HepG2 (cell line): Measurements from ENCODE around the gene SUB1. TPM values are rescaled to one million over a fixed set of nuclear protein-coding genes. Genes with fewer than 3 reads are reported as not detected.

Source experiments
- NFATC3 ChIP-seq: sonication (generic); formaldehyde crosslinking; IDR thresholded peaks from 2 replicates; pipeline ENCODE4 v1.5.1; 2020; ENCODE audit warnings: mild to moderate bottlenecking, missing genetic modification reagents
- THYN1 ChIP-seq: sonication (generic); formaldehyde crosslinking; IDR thresholded peaks from 2 replicates; pipeline ENCODE4 v1.8.1; 2023; ENCODE audit warnings: low read depth, mild to moderate bottlenecking, moderate library complexity, missing genetic modification reagents, borderline replicate concordance
- UBTF ChIP-seq: sonication (generic); formaldehyde crosslinking; IDR thresholded peaks from 2 replicates; pipeline ENCODE4 v1.4.0; 2020; ENCODE audit warnings: mild to moderate bottlenecking, missing genetic modification reagents
- ZBTB7B ChIP-seq: sonication (generic); formaldehyde crosslinking; IDR thresholded peaks from 2 replicates; pipeline ENCODE4 v1.4.0; 2020; ENCODE audit warnings: missing genetic modification reagents
- ZNF264 ChIP-seq: sonication (generic); formaldehyde crosslinking; IDR thresholded peaks from 2 replicates; pipeline ENCODE4 v1.4.0; 2020; ENCODE audit warnings: missing genetic modification reagents
- ZNF703 ChIP-seq: sonication (generic); formaldehyde crosslinking; IDR thresholded peaks from 2 replicates; pipeline ENCODE4 v1.5.1; 2020; ENCODE audit warnings: missing genetic modification reagents, mild to moderate bottlenecking, moderate library complexity, borderline replicate concordance
- ZNF709 ChIP-seq: sonication (generic); formaldehyde crosslinking; IDR thresholded peaks from 2 replicates; pipeline ENCODE4 v1.5.0; 2020; ENCODE audit warnings: mild to moderate bottlenecking, missing genetic modification reagents
- polyA plus RNA-seq, 8 experiments: library from polyadenylated mRNA; depleted of rRNA in 3 of 8; stranded (reverse) in 7 of 8; unstranded in 1 of 8; fragments of >200 nt; fragmentation: Illumina TruSeq in 4 of 8; extraction: Trizol in 4 of 8; gene quantifications; 2 replicates each; pipeline versions ENCODE4 v1.2.1 to v1.2.3, GENCODE V29; 2011 to 2016; ENCODE audit warnings: low read depth in 4 of 8, missing spikeins in 1 of 8, mixed read lengths in 1 of 8; ENCODE audit not compliant: insufficient read depth in 1 of 8
- total RNA-seq, 5 experiments: library from RNA; depleted of rRNA; stranded (reverse); fragments of >200 nt; fragmentation: Illumina TruSeq; extraction: Trizol; gene quantifications; 2 replicates each; pipeline ENCODE4 v1.2.3, GENCODE V29; 2016; ENCODE audit warnings: low read depth in 1 of 5
- TF ChIP-seq, protein P1 (sequence below), 2 experiments: fragments of 450-650 bp in 1 of 2; sonication (generic) in 1 of 2; formaldehyde crosslinking in 1 of 2; IDR thresholded peaks; 2 replicates each; pipeline versions ENCODE4 v1.6.1 to v1.8.0; 2016 to 2022; ENCODE audit warnings: antibody characterized with exemption in 1 of 2, mild to moderate bottlenecking in 1 of 2, missing genetic modification reagents in 1 of 2
- TF ChIP-seq, protein P2 (sequence below): IDR thresholded peaks from 2 replicates; pipeline ENCODE4 v1.6.1; 2018; ENCODE audit warnings: missing genetic modification reagents, mild to moderate bottlenecking, missing compliant biosample characterization
- TF ChIP-seq, protein P3 (sequence below): sonication (generic); formaldehyde crosslinking; IDR thresholded peaks from 2 replicates; pipeline ENCODE4 v1.4.0; 2020; ENCODE audit warnings: missing genetic modification reagents
- TF ChIP-seq, protein P4 (sequence below): sonication (generic); formaldehyde crosslinking; IDR thresholded peaks from 2 replicates; pipeline ENCODE4 v1.5.0; 2020; ENCODE audit warnings: mild to moderate bottlenecking, missing genetic modification reagents

SUB1 gene
- total and polyA plus RNA-seq, 2 of the 13 experiments (the other 11 are each of a cell fraction or from before 2014, with no cell fraction given): 182 to 693 TPM

GRCh38 chr5:32585446-32586275 lies at the start of gene SUB1 (continued):
- TF ChIP-seq, protein P1, sequence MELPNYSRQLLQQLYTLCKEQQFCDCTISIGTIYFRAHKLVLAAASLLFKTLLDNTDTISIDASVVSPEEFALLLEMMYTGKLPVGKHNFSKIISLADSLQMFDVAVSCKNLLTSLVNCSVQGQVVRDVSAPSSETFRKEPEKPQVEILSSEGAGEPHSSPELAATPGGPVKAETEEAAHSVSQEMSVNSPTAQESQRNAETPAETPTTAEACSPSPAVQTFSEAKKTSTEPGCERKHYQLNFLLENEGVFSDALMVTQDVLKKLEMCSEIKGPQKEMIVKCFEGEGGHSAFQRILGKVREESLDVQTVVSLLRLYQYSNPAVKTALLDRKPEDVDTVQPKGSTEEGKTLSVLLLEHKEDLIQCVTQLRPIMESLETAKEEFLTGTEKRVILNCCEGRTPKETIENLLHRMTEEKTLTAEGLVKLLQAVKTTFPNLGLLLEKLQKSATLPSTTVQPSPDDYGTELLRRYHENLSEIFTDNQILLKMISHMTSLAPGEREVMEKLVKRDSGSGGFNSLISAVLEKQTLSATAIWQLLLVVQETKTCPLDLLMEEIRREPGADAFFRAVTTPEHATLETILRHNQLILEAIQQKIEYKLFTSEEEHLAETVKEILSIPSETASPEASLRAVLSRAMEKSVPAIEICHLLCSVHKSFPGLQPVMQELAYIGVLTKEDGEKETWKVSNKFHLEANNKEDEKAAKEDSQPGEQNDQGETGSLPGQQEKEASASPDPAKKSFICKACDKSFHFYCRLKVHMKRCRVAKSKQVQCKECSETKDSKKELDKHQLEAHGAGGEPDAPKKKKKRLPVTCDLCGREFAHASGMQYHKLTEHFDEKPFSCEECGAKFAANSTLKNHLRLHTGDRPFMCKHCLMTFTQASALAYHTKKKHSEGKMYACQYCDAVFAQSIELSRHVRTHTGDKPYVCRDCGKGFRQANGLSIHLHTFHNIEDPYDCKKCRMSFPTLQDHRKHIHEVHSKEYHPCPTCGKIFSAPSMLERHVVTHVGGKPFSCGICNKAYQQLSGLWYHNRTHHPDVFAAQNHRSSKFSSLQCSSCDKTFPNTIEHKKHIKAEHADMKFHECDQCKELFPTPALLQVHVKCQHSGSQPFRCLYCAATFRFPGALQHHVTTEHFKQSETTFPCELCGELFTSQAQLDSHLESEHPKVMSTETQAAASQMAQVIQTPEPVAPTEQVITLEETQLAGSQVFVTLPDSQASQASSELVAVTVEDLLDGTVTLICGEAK (IDR thresholded peaks at IDR 0.05): no peak
- TF ChIP-seq, protein P1 (CRISPR knock-in tag; IDR thresholded peaks at IDR 0.05): 0 out of 2 replicates have a peak, but pooled peaks have one; percentile 47
- TF ChIP-seq ZNF709 (CRISPR knock-in tag): no peak
- TF ChIP-seq ZBTB7B (CRISPR knock-in tag): no peak
- TF ChIP-seq, protein P2, sequence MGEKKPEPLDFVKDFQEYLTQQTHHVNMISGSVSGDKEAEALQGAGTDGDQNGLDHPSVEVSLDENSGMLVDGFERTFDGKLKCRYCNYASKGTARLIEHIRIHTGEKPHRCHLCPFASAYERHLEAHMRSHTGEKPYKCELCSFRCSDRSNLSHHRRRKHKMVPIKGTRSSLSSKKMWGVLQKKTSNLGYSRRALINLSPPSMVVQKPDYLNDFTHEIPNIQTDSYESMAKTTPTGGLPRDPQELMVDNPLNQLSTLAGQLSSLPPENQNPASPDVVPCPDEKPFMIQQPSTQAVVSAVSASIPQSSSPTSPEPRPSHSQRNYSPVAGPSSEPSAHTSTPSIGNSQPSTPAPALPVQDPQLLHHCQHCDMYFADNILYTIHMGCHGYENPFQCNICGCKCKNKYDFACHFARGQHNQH (CRISPR knock-in tag): peak; percentile 53; the same call in 1 of the 2 replicates
- TF ChIP-seq THYN1: no peak
- TF ChIP-seq ZNF703 (CRISPR knock-in tag): no peak
- no peak for TF ChIP-seq NFATC3 (CRISPR knock-in tag)
- TF ChIP-seq, protein P3, sequence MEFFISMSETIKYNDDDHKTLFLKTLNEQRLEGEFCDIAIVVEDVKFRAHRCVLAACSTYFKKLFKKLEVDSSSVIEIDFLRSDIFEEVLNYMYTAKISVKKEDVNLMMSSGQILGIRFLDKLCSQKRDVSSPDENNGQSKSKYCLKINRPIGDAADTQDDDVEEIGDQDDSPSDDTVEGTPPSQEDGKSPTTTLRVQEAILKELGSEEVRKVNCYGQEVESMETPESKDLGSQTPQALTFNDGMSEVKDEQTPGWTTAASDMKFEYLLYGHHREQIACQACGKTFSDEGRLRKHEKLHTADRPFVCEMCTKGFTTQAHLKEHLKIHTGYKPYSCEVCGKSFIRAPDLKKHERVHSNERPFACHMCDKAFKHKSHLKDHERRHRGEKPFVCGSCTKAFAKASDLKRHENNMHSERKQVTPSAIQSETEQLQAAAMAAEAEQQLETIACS (CRISPR knock-in tag): no peak
- peak; percentile 88 for TF ChIP-seq UBTF (CRISPR knock-in tag)
- TF ChIP-seq ZNF264 (CRISPR knock-in tag): no peak
- TF ChIP-seq, protein P4, sequence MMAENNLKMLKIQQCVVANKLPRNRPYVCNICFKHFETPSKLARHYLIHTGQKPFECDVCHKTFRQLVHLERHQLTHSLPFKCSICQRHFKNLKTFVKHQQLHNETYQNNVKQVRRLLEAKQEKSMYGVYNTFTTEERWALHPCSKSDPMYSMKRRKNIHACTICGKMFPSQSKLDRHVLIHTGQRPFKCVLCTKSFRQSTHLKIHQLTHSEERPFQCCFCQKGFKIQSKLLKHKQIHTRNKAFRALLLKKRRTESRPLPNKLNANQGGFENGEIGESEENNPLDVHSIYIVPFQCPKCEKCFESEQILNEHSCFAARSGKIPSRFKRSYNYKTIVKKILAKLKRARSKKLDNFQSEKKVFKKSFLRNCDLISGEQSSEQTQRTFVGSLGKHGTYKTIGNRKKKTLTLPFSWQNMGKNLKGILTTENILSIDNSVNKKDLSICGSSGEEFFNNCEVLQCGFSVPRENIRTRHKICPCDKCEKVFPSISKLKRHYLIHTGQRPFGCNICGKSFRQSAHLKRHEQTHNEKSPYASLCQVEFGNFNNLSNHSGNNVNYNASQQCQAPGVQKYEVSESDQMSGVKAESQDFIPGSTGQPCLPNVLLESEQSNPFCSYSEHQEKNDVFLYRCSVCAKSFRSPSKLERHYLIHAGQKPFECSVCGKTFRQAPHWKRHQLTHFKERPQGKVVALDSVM (CRISPR knock-in tag): no peak
